Cardiac septum (tissue), 1 donor: ENCODE results near the gene SAMD14. TPM values are rescaled to one million over a fixed set of nuclear protein-coding genes. Genes with fewer than 3 reads are reported as not detected.

Source experiments
- DNase-seq: peaks from one replicate; pipeline ENCODE4 v3.0.0-alpha.2; 2020; ENCODE audit warnings: low spot score
- intact Hi-C: fragments of 100-400 bp; cut with DNase I; formaldehyde crosslinking; loops from one replicate; pipeline ENCODE4 v1.14.0; 2022
- total RNA-seq: library from RNA; stranded (reverse); fragmentation: NEBNext Ultra II Directional; extraction: Animal tissue kit (Norgen Biotek cat#: 25700); gene quantifications from one replicate; pipeline ENCODE4 v1.2.1, GENCODE V29; 2021
- donor health status: DM: no; HTN: no; CAD: no.

SAMD14 gene
- total RNA-seq, 1 donor from 2014 or later, result 4.4 TPM

DNA sequence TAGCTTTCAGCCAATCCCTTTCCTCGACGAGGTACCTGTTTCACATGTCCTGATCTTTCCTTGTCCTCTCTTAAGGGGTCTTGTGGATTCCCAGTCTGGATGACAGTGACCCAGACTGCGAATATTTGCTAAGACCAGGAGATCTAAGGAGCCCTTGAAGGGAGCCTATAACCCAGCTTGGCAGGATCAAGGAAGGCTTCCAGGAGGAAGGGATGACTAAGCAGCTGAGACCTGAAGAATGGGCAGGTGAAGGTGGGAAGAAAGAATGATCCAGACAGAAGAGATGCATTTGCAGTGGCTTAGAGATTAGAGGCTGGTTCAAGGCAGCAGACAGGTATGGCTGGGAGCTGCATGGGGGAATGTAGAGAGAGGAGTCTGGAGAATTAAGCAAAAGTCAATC is 36.7 kb downstream of the SAMD14 start:
- intact Hi-C loops, result loop anchor here (5.0 kb wide), 1 partner anchor 204 kb away; no protein-coding TSS in a partner anchor

GRCh38 chr17:50091918-50092285 is 38.1 kb downstream of the SAMD14 start:
- intact Hi-C loops, result loop anchor here (5.0 kb wide), 1 partner anchor 205 kb away; no protein-coding TSS in a partner anchor
- no peak for DNase-seq

More for the DNA sequence above, 36.7 kb downstream of the SAMD14 start:
- no peak for DNase-seq

GRCh38 chr17:50090971-50091917 is 38.7 kb downstream of the SAMD14 start:
- intact Hi-C loops, result loop anchor here (5.0 kb wide), 1 partner anchor 206 kb away; no protein-coding TSS in a partner anchor

GRCh38 chr17:50090071-50090470 is 39.9 kb downstream of the SAMD14 start:
- no peak for DNase-seq

More at GRCh38 chr17:50090971-50091917, 38.7 kb downstream of the SAMD14 start:
- DNase-seq, result no peak

GRCh38 chr17:50088952-50089825 is 40.8 kb downstream of the SAMD14 start:
- no peak for DNase-seq
- intact Hi-C loops, result no loop called here

More at GRCh38 chr17:50090071-50090470, 39.9 kb downstream of the SAMD14 start:
- intact Hi-C loops, result loop anchor here (5.0 kb wide), 1 partner anchor 207 kb away; no protein-coding TSS in a partner anchor

DNA sequence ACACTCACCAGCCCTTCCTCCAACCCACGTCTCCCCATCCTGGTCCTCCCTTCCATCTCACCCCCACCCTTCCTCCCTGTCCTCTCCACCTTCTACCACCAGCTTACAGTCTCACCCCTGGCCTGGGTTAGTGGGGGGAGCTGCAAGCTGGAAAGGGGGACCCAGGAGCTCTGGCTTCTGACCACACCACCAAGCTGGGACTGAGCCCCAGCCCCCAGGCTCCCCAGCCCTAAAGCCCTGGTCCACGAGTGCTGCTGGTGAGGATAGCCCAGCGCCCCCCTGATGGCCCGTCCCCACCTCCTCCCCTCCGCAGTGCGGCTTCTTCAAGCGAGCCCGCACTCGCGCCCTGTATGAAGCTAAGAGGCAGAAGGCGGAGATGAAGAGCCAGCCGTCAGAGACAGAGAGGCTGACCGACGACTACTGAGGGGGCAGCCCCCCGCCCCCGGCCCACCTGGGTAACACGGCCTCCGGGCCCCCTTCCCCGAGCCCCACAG is 42.0 kb downstream of the SAMD14 start:
- intact Hi-C loops, result loop anchor here (1.0 kb wide), 1 partner anchor 62 kb away; no protein-coding TSS in a partner anchor
- DNase-seq, result no peak

DNA sequence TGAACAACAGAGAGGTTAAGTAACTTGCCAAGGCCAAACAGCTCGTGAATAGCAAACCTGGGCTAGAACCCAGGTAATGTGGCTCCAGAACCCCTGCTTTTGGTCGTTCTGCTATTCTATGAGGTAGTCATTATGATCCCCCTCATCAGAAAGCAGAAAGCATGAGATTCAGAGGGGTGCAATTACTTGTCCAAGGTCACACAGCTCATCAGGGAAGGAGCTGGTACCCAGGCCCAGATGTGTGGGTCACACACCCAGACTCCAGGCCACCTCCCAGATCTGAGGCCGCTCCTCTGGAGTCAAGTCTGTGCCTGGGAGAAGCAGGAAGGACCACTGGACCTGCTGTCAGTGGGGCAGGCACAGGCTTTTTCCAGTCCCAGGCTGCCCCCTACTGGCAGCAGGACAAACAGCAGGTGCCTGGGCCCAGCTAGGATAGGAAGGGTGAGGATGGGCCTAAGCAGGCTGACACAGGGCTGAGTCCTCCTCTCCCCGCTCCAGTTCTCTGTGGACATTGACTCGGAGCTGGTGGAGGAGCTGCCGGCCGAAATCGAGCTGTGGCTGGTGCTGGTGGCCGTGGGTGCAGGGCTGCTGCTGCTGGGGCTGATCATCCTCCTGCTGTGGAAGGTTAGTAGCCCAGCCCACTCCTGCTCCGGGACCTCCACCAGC is 42.6 kb downstream of the SAMD14 start:
- DNase-seq, result no peak
- intact Hi-C loops, result loop anchor here (1.0 kb wide), 1 partner anchor 61 kb away; no protein-coding TSS in a partner anchor

GRCh38 chr17:50081757-50082156 is 48.2 kb downstream of the SAMD14 start:
- DNase-seq, result no peak
- intact Hi-C loops, result no loop called here

DNA sequence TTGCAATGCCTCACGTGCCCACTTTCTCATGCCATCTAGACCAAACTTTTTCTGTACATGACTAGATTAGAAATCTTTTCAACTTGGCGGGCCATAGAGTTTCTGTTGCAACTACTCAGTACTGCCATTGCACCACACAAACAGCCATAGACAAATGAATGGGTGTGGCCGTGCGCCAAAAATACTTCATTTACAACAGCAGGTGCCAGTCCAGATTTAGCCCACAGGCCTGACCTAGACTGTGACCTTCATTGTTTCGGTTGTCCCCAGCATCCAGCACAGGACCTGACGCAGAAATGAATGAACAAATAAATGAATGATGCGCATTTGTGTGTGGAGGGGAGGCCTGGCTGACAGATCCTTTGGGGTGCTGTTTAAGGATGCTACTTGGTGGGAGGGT is 49.1 kb downstream of the SAMD14 start:
- no peak for DNase-seq
- intact Hi-C loops, result no loop called here

GRCh38 chr17:50080096-50080480 is 49.9 kb downstream of the SAMD14 start:
- DNase-seq, result no peak
- intact Hi-C loops, result no loop called here

GRCh38 chr17:50079334-50080095 is 50.4 kb downstream of the SAMD14 start:
- intact Hi-C loops, result no loop called here
- no peak for DNase-seq

DNA sequence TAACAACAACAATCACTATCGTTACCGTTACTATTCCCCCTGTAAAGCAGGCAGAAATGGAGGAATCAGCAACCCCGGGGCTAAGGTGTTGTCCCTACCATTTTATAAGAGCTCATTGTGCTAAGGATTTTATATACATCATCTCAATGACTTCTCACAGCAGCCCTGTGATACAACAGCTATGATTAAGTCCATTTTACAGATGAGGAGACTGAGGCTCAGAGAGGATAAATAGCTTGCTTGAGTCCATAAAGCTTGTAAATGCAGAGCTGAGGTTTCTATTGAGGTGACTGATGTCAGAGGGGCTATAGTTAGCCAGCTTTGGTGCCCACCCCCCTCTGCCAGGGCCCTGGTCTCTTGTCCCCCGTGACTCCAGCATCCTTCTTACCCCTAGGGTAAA is 51.5 kb downstream of the SAMD14 start:
- DNase-seq, result no peak
- intact Hi-C loops, result no loop called here

GRCh38 chr17:50076591-50077235 is 53.2 kb downstream of the SAMD14 start:
- DNase-seq, result peak; percentile 63
- intact Hi-C loops, result no loop called here

DNA sequence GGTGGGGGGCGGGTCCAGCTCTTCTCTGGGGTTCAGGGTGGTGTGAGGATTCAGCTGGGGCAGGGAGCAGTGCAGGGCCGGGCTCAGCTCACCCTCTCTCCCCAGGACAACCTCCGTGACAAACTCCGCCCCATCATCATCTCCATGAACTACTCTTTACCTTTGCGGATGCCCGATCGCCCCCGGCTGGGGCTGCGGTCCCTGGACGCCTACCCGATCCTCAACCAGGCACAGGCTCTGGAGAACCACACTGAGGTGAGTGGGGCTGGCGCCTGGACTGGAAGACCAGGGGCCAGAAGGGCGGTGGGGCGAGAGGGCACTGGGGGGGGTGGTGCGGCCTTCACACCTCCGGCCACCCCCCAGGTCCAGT is 53.8 kb downstream of the SAMD14 start:
- intact Hi-C loops, result no loop called here

DNA sequence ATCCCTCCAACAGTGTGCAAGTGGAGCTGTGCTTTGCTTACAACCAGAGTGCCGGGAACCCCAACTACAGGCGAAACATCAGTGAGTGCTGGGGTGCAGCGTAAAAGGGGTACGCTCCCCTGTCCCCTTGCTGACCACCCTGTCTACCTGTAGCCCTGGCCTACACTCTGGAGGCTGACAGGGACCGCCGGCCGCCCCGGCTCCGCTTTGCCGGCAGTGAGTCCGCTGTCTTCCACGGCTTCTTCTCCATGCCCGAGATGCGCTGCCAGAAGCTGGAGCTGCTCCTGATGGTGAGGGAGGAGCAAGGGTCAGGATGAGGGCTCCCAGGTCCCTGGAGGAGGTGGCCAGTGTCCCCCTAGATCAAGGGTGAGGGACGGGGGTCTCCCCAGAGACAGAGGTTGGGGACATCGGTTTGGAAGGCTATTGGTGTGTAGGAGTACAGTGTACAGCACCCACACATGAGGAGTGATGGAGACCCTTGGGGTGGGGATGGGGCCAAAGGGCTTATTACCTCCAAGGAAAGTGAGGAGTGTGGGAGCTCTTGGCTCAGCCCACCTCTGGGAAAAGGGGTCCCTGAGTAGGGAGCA is 54.4 kb downstream of the SAMD14 start:
- DNase-seq, result peak; percentile 69
- intact Hi-C loops, result no loop called here

More for the DNA sequence above, 53.8 kb downstream of the SAMD14 start:
- DNase-seq, result peak; percentile 44

DNA sequence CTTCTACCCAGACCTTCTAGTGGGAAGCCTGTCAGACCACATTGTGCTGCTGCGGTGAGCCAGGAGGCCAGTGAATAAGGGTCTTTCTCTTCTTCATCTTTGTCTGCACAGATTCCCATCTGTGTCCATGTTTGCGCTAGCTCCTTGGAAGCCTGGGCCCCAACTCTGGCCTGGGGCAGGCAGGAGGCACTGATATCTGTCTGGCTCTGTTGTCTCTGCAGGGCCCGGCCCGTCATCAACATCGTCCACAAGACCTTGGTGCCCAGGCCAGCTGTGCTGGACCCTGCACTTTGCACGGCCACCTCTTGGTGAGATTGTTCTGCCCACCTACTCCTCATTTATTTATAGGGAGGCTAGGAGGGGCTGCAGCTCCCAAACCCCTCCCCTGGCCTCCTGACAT is 55.7 kb downstream of the SAMD14 start:
- intact Hi-C loops, result no loop called here

DNA sequence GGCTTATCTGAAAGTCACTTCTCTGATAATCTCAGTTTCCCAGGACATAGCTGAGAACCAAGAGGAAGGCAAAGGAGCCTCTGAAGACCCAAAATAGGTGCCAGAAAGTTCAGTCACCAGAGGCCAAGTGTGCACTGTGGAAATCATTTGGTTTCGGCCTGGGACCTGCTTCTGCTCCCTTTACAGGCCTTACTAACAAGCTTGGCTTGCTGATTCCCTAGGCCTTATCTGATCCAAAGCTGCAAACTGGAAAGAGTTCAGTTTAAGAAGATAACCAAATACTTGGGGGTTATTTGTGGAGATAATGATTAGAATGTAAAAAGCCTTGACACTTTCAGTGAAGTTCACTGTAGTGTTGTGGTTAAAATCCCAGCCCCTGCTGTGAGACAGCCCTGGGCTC is 57.0 kb downstream of the SAMD14 start:
- intact Hi-C loops, result no loop called here
- no peak for DNase-seq

More for the DNA sequence above, 55.7 kb downstream of the SAMD14 start:
- no peak for DNase-seq

GRCh38 chr17:50072130-50072529 is 57.8 kb downstream of the SAMD14 start:
- intact Hi-C loops, result no loop called here
- no peak for DNase-seq
